HG03565 (cell line): Measurements from ENCODE around the gene LRRC14B.

Experiments
- ATAC-seq: cut with Tn5 transposase; IDR thresholded peaks from one replicate; pipeline ENCODE4 v1.9.1; 2021; ENCODE audit warnings: mild to moderate bottlenecking, moderate library complexity; ENCODE audit not compliant: unreplicated experiment

Gene LRRC14B

GRCh38 chr5:173392-174290 is 17.7 kb upstream of the LRRC14B start:
- no peak for ATAC-seq

GRCh38 chr5:174291-174600 is 17.0 kb upstream of the LRRC14B start:
- ATAC-seq: no peak

- no peak for ATAC-seq
Measured at GRCh38 chr5:174876-175465, 16.3 kb upstream of the LRRC14B start.

DNA sequence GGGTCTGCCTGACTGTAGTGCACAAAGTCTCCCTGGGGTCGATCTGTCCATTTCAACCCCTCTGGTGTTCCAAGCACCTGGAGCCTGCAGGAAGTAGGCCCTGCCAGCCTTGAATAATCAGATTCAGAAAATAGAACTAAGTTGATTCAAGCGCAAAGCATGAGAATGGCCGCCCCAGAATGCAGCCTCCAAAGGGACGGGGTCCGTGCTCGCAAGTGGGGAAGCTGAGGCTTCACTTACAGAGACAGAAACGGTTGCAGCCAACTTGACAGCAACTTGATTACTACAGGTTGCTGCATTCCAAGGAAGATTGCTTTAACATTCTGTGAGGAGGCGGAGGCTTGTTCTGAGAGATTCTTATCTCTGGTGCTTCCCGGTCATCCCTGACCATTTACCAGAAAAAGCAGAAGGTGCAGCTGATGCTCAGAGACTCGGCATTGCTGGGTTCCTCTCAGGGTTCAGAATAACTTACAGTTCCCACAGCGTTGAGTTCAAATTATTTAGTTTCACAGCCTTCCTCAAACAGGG is 14.9 kb upstream of the LRRC14B start:
- ATAC-seq: no peak

DNA sequence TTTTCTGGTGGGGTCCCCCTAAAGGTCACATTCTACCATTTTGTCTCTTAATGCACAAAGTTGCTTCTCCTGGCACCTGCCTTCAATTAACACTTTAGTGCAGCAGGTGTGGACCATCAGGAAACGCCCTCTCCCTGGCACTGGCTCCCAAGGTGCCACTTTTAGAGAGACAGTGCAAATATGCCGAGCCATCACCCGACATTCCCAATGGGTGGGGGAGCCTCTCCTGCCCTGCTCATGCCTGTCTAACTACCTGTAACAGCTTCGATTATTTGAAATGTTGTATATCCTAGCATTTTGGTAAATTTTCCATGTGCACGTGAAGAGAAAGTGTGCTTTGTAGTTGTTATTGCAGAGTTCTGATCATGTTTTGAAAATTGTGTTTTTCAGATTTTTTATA is 13.2 kb upstream of the LRRC14B start:
- no peak for ATAC-seq

DNA sequence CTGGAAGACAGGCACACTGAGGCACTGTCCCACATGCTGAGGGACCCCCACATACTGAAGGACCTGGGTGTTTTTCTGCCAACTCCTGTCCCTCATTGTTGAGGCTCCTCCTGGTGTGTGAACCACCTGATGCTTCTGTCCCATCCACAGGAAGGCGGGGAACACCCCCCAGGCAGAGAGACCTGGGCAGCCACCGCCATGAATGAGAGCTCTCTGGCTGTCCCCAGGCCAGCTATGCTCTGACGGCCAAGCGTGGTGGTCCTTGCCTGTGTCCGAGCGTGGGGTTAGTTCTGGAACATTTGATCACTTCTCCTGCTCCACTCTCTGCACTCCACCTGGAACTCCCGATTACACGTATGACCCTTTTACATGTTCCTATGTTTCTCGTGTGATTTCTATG is 11.9 kb upstream of the LRRC14B start:
- no peak for ATAC-seq

DNA sequence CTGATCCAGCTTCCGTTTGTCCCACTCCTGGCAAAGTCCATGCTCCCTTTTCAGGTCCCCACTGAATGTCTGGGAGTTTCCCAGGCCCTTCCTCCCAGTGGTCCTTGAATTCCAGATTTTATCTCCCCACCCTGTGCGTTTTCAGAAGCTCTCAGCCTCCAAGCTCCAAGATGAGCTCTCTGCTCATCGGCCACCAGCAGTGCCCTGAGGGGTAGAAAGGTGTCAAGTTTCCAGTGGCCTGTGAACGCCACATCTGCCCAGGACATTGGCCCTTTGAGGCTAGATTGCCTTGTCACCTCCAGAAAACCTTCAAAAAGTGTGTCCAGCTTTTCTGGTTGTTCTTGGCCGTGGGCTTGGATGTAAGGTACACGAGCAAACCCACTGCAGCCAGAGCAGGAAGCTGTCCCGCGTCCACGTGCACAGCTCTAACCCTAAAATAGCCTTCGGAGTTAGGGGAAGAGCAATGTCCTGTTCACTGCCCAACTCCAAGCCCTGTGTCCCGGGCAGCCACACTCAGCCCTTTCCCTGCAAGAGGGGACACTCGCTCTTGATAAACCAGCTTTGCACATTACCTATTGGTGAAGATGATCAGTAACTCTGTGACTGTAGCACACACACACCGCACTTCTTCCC is 10.9 kb upstream of the LRRC14B start:
- no peak for ATAC-seq

DNA sequence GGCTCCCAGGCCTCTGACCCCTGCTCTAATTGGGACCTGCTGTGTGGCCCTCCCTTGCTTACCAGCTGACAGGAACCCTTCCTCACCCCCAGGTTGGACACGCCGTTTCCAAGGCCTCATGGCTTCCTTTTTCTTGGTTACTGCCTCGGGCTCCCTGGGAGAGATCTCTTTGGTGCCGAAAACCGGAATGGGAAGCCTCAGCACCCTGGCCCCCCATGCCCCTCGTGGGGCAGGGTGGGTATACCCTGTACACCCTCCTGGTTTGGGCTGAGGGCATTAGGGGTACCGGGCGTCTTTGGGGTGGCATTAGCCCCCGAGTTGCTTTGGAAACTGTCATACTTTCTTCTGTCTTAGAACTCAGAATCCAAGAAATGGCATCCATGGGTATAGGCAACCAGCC is 10.1 kb upstream of the LRRC14B start:
- no peak for ATAC-seq

DNA sequence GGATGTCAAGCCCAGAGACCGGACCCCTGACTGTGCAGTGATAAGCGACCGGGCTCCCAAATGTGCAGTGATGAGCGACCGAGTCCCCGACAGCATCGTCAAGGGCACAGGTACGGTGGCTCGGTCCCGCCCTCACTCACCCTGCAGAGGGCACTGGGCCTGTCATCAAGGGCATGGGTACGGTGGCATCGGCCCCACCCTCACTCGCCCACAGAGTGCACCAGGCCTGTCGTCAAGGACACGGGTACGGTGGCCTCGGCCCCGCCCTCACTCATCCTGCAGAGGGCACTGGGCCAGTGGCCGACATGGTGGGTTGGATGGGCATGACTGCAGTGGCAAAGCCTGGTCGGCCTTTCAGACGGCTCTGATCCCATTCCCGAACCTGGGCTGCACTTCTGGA is 9.7 kb upstream of the LRRC14B start:
- ATAC-seq: no peak

- ATAC-seq: no peak
Measured at GRCh38 chr5:182126-182525, 9.2 kb upstream of the LRRC14B start.

DNA sequence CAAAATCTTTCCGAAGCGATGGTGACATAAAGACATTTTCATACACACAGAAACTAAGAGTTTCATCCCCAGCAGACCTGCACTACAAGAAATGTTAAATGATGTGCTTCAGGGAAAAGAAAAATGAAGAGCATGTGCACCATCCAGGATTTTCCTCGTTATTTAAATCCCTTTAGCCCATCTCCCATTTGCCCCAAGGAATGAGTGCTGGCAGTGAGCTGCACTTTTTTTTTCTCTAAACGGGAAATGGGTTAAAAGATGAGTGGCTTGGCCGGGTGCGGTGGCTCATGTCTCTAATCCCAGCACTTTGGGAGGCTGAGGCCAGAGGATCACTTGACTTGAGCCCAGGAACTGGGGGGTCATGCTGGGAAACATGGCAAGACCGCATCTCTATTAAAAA is 6.8 kb upstream of the LRRC14B start:
- no peak for ATAC-seq

- ATAC-seq: no peak
Measured at GRCh38 chr5:185095-186070, 5.9 kb upstream of the LRRC14B start.

GRCh38 chr5:186091-187041 is 4.9 kb upstream of the LRRC14B start:
- no peak for ATAC-seq

- no peak for ATAC-seq
Measured at GRCh38 chr5:187042-187431, 4.3 kb upstream of the LRRC14B start.

- ATAC-seq: no peak
Measured at GRCh38 chr5:187617-188451, 3.5 kb upstream of the LRRC14B start.

DNA sequence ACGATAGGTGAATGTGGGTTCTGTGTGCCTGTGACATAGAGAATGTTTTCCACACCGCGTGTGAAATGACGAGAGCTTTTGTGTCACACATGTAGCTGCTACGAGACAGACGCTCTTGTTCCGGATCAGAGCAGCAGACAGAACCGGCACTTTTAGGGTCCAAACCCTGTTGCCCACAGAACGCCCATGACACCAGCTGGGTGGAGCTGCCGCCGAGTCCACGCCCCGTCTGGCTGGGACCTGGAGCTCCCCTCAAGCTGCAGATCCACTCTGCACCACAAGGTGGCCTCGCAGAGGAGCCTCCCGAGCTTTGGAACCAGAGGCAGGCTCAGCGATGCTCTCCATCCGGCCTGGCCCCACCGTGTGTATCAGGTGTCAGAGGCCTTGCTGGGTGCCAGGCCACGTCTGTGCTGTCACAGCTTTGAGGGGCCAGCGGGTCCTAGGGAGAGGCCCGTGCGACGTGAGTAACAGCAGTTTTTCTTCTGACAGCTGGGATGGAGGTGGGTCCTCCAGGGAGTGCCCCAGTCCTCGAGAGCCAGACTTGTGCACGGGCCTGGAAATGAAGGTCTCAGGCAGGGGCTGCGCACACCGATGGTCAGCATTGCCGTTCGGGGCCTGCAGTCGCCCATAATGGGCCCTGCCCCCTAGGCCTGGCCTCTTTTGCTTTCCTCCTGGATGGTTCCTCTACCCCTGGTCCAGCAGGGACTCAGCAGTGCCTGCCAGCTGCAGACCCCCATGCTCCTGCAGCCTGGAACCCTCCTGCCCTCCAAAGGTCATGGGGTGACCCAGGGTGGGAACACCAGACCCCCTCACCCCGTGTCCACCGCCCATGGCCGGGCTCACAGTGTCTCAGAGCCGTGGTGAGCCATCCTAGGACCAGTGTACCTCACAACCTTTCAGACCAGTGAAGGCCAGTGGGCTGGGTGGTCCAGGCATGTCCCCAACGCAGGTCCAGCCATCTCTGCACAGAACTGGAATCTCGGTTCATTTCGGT is 2.5 kb upstream of the LRRC14B start:
- peak; percentile 89 for ATAC-seq

GRCh38 chr5:189486-189885 is 1.8 kb upstream of the LRRC14B start:
- no peak for ATAC-seq

GRCh38 chr5:189976-190365 is 1.3 kb upstream of the LRRC14B start:
- no peak for ATAC-seq
